Panc1 (cell line): Measurements from ENCODE around the gene MAG. TPM values are rescaled to one million over a fixed set of nuclear protein-coding genes. Genes with fewer than 3 reads are reported as not detected.

Source experiments
- ATAC-seq: fragments of 200-7000 bp; cut with Tn5 transposase; 2 replicates; pipeline ENCODE4 v1.9.1; 2020; ENCODE audit warnings: mild to moderate bottlenecking, moderate library complexity
- BruUV-seq: library from RNA; stranded (reverse); fragments of 400-500 nt; replicated peaks from 2 replicates; lab custom pipeline; 2021; lab: Mats Ljungman, UMichigan
- CTCF ChIA-PET: fragments of 300-600 bp; sonication (Branson Sonifier 250); formaldehyde crosslinking; loops from one replicate; lab custom pipeline; 2022; ENCODE audit warnings: antibody characterized with exemption; lab: Charles Lee
- POLR2A ChIA-PET: fragments of 300-600 bp; sonication (Branson Sonifier 250); formaldehyde crosslinking; loops from one replicate; lab custom pipeline; 2022; ENCODE audit warnings: antibody characterized with exemption; lab: Charles Lee
- DNase-seq: peaks from one replicate; pipeline ENCODE4 v3.0.0-alpha.2; 2010; ENCODE audit warnings: low read depth, low spot score
- H3K27ac ChIP-seq: 2 replicates; pipeline ENCODE4 v1.5.1; 2011; ENCODE audit warnings: mild to moderate bottlenecking, low read length, inconsistent platforms
- H3K27me3 ChIP-seq: fragments of 200-500 bp; sonication (Bioruptor generic); 2 replicates; pipeline ENCODE4 v1.6.0; 2014; ENCODE audit warnings: low read length, inconsistent platforms; ENCODE audit not compliant: control insufficient read depth, insufficient read depth
- H3K36me3 ChIP-seq: fragments of 200-500 bp; sonication (Bioruptor generic); 2 replicates; pipeline ENCODE4 v1.5.1; 2014; ENCODE audit warnings: inconsistent platforms, mild to moderate bottlenecking, low read length, moderate library complexity; ENCODE audit not compliant: control insufficient read depth, insufficient read depth
- H3K4me1 ChIP-seq: 2 replicates; pipeline ENCODE4 v1.5.1; 2011; ENCODE audit warnings: inconsistent platforms, mild to moderate bottlenecking, low read length, moderate library complexity; ENCODE audit not compliant: control insufficient read depth, insufficient read depth
- H3K4me3 ChIP-seq, 2 experiments: 2 replicates each; pipeline ENCODE4 v1.5.1; 2011 to 2012; ENCODE audit warnings: low read depth in 2 of 2, low read length in 2 of 2, mild to moderate bottlenecking in 2 of 2, inconsistent platforms in 1 of 2, moderate library complexity in 1 of 2
- H3K9me3 ChIP-seq: fragments of 200-500 bp; sonication (Bioruptor generic); 2 replicates; pipeline ENCODE4 v1.5.1; 2014; ENCODE audit warnings: low read depth, mild to moderate bottlenecking, inconsistent platforms, low read length, moderate library complexity; ENCODE audit not compliant: control insufficient read depth, insufficient read depth
- POLR2AphosphoS5 ChIP-seq: IDR thresholded peaks from 2 replicates; pipeline ENCODE4 v1.6.1; 2012; ENCODE audit warnings: mild to moderate bottlenecking, low read depth, low read length, moderate library complexity
- SIN3A ChIP-seq: IDR thresholded peaks from 2 replicates; pipeline ENCODE4 v1.6.1; 2012; ENCODE audit warnings: low read depth, mild to moderate bottlenecking, low read length, moderate library complexity, borderline replicate concordance; ENCODE audit not compliant: insufficient read depth
- TCF7L2 ChIP-seq: IDR thresholded peaks from 2 replicates; pipeline ENCODE4 v1.6.1; 2011; ENCODE audit warnings: mild to moderate bottlenecking, low read depth, low read length, inconsistent platforms
- in situ Hi-C: cut with HindIII; loops from 2 replicates; pipeline ENCODE4 v1.10.0; 2016; ENCODE audit warnings: low sequenced_read_pairs, low pct_unique_long_range_greater_than_20kb
- intact Hi-C: fragments of 100-400 bp; cut with micrococcal nuclease; formaldehyde crosslinking; loops from one replicate; pipeline ENCODE4 v1.10.0; 2022; ENCODE audit not compliant: unreplicated experiment
- total RNA-seq: library from RNA; stranded (reverse); gene quantifications from one replicate; pipeline ENCODE4 v1.2.1, GENCODE V29; 2021; ENCODE audit not compliant: unreplicated experiment
- TF ChIP-seq, protein P1 (sequence below): fragments of 450-650 bp; IDR thresholded peaks from 2 replicates; pipeline ENCODE4 v1.5.1; 2017; ENCODE audit warnings: mild to moderate bottlenecking
- TF ChIP-seq, protein P2 (sequence below), 2 experiments: IDR thresholded peaks; 2 replicates each; pipeline ENCODE4 v1.6.1; 2011 to 2012; ENCODE audit warnings: low read depth in 2 of 2, control low read depth in 1 of 2, low read length in 1 of 2, mild to moderate bottlenecking in 1 of 2, moderate library complexity in 1 of 2; ENCODE audit not compliant: insufficient read depth in 1 of 2

Gene MAG
- total RNA-seq, 1 experiment from 2014 or later: not detected

- TF ChIP-seq POLR2AphosphoS5: no peak
Observed at GRCh38 chr19:35256566-35256965, 35.4 kb upstream of the MAG start (continued).

GRCh38 chr19:35257113-35257461 is 34.9 kb upstream of the MAG start:
- no peak overlapping the region for H3K27ac ChIP-seq
- no TSS peak for BruUV-seq
- TF ChIP-seq SIN3A (no peak), POLR2AphosphoS5 (no peak), TCF7L2 (no peak)
- TF ChIP-seq, protein P1, sequence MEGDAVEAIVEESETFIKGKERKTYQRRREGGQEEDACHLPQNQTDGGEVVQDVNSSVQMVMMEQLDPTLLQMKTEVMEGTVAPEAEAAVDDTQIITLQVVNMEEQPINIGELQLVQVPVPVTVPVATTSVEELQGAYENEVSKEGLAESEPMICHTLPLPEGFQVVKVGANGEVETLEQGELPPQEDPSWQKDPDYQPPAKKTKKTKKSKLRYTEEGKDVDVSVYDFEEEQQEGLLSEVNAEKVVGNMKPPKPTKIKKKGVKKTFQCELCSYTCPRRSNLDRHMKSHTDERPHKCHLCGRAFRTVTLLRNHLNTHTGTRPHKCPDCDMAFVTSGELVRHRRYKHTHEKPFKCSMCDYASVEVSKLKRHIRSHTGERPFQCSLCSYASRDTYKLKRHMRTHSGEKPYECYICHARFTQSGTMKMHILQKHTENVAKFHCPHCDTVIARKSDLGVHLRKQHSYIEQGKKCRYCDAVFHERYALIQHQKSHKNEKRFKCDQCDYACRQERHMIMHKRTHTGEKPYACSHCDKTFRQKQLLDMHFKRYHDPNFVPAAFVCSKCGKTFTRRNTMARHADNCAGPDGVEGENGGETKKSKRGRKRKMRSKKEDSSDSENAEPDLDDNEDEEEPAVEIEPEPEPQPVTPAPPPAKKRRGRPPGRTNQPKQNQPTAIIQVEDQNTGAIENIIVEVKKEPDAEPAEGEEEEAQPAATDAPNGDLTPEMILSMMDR: no peak
- TF ChIP-seq, protein P2, sequence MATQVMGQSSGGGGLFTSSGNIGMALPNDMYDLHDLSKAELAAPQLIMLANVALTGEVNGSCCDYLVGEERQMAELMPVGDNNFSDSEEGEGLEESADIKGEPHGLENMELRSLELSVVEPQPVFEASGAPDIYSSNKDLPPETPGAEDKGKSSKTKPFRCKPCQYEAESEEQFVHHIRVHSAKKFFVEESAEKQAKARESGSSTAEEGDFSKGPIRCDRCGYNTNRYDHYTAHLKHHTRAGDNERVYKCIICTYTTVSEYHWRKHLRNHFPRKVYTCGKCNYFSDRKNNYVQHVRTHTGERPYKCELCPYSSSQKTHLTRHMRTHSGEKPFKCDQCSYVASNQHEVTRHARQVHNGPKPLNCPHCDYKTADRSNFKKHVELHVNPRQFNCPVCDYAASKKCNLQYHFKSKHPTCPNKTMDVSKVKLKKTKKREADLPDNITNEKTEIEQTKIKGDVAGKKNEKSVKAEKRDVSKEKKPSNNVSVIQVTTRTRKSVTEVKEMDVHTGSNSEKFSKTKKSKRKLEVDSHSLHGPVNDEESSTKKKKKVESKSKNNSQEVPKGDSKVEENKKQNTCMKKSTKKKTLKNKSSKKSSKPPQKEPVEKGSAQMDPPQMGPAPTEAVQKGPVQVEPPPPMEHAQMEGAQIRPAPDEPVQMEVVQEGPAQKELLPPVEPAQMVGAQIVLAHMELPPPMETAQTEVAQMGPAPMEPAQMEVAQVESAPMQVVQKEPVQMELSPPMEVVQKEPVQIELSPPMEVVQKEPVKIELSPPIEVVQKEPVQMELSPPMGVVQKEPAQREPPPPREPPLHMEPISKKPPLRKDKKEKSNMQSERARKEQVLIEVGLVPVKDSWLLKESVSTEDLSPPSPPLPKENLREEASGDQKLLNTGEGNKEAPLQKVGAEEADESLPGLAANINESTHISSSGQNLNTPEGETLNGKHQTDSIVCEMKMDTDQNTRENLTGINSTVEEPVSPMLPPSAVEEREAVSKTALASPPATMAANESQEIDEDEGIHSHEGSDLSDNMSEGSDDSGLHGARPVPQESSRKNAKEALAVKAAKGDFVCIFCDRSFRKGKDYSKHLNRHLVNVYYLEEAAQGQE (IDR thresholded peaks at IDR 0.05; ENCODE audit: insufficient read depth in 1 of 2, low read depth in 2 of 2, low read length in 1 of 2): no peak
- no peaks in the 10 kb centered on the region for H3K9me3 ChIP-seq
- intact Hi-C loops: no loop called here
- H3K27me3 ChIP-seq: no peaks in the 10 kb centered on the region
- ATAC-seq (no peak), DNase-seq (no peak)
- H3K4me3 ChIP-seq: no peak overlapping the region
- in situ Hi-C loops: no loop called here
- POLR2A ChIA-PET: no interaction called here
- no peaks in the 10 kb centered on the region for H3K36me3 ChIP-seq
- H3K4me1 ChIP-seq: peaks cover 4% of the 10 kb centered on the region; the same call in 1 of the 2 replicates
- CTCF ChIA-PET: no interaction called here

GRCh38 chr19:35260694-35261304 is 31.2 kb upstream of the MAG start:
- POLR2A ChIA-PET: no interaction called here
- TF ChIP-seq POLR2AphosphoS5 (no peak; the same call in 1 of the 2 replicates), TCF7L2 (no peak), SIN3A (no peak)
- TF ChIP-seq, protein P2 (IDR thresholded peaks at IDR 0.05; ENCODE audit: insufficient read depth in 1 of 2, low read depth in 2 of 2, low read length in 1 of 2): no peak
- TF ChIP-seq, protein P1: no peak
- DNase-seq: no peak
- Histone ChIP-seq H3K4me1 (peaks cover 20% of the 10 kb centered on the region; the same call in 1 of the 2 replicates), H3K27ac (no peak overlapping the region), H3K9me3 (no peaks in the 10 kb centered on the region), H3K4me3 (no peak overlapping the region), H3K36me3 (no peaks in the 10 kb centered on the region), H3K27me3 (no peaks in the 10 kb centered on the region)
- no TSS peak for BruUV-seq
- intact Hi-C loops: no loop called here
- CTCF ChIA-PET: no interaction called here
- ATAC-seq: no peak
- in situ Hi-C loops: no loop called here
